ENCODE data around the gene GPC6. TPM values are rescaled to one million over a fixed set of nuclear protein-coding genes. Genes with fewer than 3 reads are reported as not detected.

GPC6 gene
- polyA plus RNA-seq, 2 of the 4 experiments (the other 2 are of a cell fraction) = 8.0 to 14.4 TPM

GRCh38 chr13:93289053-93289452, 62.4 kb downstream of the GPC6 start:
- FAIRE-seq = no peak
- 18% methylated on average over 4 of the region's 4 CpGs for WGBS (ENCODE audit: missing lambda C conversion rate)
- peaks cover 20% of the 10 kb centered on the region; the same call in 1 of the 3 replicates for H3K4me1 ChIP-seq
- H3K27ac ChIP-seq = no peak overlapping the region
- ATAC-seq = peak in 1 of 2 experiments; percentile 59; a peak in 2 of 6 replicates
- no peak for DNase-seq (ENCODE audit: low read depth in 1 of 2, low spot score in 1 of 2)
- no peaks in the 10 kb centered on the region for H3K9me3 ChIP-seq
- H3K4me3 ChIP-seq = no peak overlapping the region
- CTCF ChIA-PET = no interaction called here
- POLR2A ChIA-PET = no interaction called here
- H3K4me2 ChIP-seq = peak overlapping the region; percentile 31
- TF ChIP-seq JUN (IDR thresholded peaks at IDR 0.05) (no peak), MAZ (IDR thresholded peaks at IDR 0.05; ENCODE audit: borderline replicate concordance, low read depth, low read length) (no peak), ELK1 (IDR thresholded peaks at IDR 0.05; ENCODE audit: low read depth, low read length) (no peak), EHMT2 (IDR thresholded peaks at IDR 0.05; ENCODE audit: low read depth) (no peak), CBX2 (IDR thresholded peaks at IDR 0.05; ENCODE audit: borderline replicate concordance, low read depth) (no peak), SMC3 (IDR thresholded peaks at IDR 0.05) (no peak), RNF2 (IDR thresholded peaks at IDR 0.05; ENCODE audit: borderline replicate concordance, low read depth) (no peak), MAX (IDR thresholded peaks at IDR 0.05) (no peak), PBX3 (IDR thresholded peaks at IDR 0.05) (no peak), CHD4 (IDR thresholded peaks at IDR 0.05; ENCODE audit: borderline replicate concordance) (no peak), HOXB13 (CRISPR knock-in tag; IDR thresholded peaks at IDR 0.05; ENCODE audit: low read depth) (no peak), HMGXB4 (CRISPR knock-in tag; IDR thresholded peaks at IDR 0.05; ENCODE audit: borderline replicate concordance) (no peak), MYC (IDR thresholded peaks at IDR 0.05; ENCODE audit: borderline replicate concordance, low read length) (no peak), POLR2AphosphoS2 (conservative IDR thresholded peaks at IDR 0.05; ENCODE audit: low read length) (no peak), EHF (CRISPR knock-in tag; IDR thresholded peaks at IDR 0.05) (no peak), HDAC2 (IDR thresholded peaks at IDR 0.05) (no peak), E2F6 (IDR thresholded peaks at IDR 0.05; ENCODE audit: borderline replicate concordance, low read depth) (no peak), SREBF2 (IDR thresholded peaks at IDR 0.05) (no peak), ZSCAN20 (CRISPR knock-in tag; IDR thresholded peaks at IDR 0.05) (no peak)

- ATAC-seq (no peak), DNase-seq (ENCODE audit: low read depth in 1 of 2, low spot score in 1 of 2) (no peak), FAIRE-seq (no peak)
- TF ChIP-seq FOXS1 (CRISPR knock-in tag; IDR thresholded peaks at IDR 0.05) (no peak), MAZ (IDR thresholded peaks at IDR 0.05; ENCODE audit: borderline replicate concordance, low read depth, low read length) (no peak), EP300 (IDR thresholded peaks at IDR 0.05) (no peak), MAFK (IDR thresholded peaks at IDR 0.05; ENCODE audit: partially characterized antibody) (no peak), JUNB (IDR thresholded peaks at IDR 0.05) (no peak), EHF (CRISPR knock-in tag; IDR thresholded peaks at IDR 0.05) (no peak), HEYL (CRISPR knock-in tag; IDR thresholded peaks at IDR 0.05) (no peak), FOSB (CRISPR knock-in tag; IDR thresholded peaks at IDR 0.05) (no peak), RARB (CRISPR knock-in tag; IDR thresholded peaks at IDR 0.05) (no peak), E2F6 (IDR thresholded peaks at IDR 0.05; ENCODE audit: borderline replicate concordance, low read depth) (no peak), ESRRA (IDR thresholded peaks at IDR 0.05; ENCODE audit: borderline replicate concordance, low read length) (no peak), TFCP2L1 (CRISPR knock-in tag; IDR thresholded peaks at IDR 0.05) (no peak), ZFP36 (IDR thresholded peaks at IDR 0.05; ENCODE audit: borderline replicate concordance, partially characterized antibody) (no peak), RAD21 (conservative IDR thresholded peaks at IDR 0.05 in 1 of 2, IDR thresholded peaks at IDR 0.05 in 1 of 2) (no peak), PBX3 (IDR thresholded peaks at IDR 0.05) (no peak), ZSCAN20 (CRISPR knock-in tag; IDR thresholded peaks at IDR 0.05) (no peak)
- 15% methylated on average over 1 of the region's 1 CpG for WGBS (ENCODE audit: missing lambda C conversion rate)
- Histone ChIP-seq H3K27ac (no peak overlapping the region), H3K4me3 (no peak overlapping the region), H3K9me3 (no peaks in the 10 kb centered on the region), H3K4me1 (peaks cover 20% of the 10 kb centered on the region; the same call in 1 of the 3 replicates), H3K4me2 (peak overlapping the region; percentile 31; the same call in 2 of the 3 replicates)
- POLR2A ChIA-PET = no interaction called here
- CTCF ChIA-PET = no interaction called here
Measured at GRCh38 chr13:93289842-93290241, 63.2 kb downstream of the GPC6 start.

Measured in A549 (cell line).